ENCODE measurements around the gene EPM2AIP1. TPM values are rescaled to one million over a fixed set of nuclear protein-coding genes. Genes with fewer than 3 reads are reported as not detected.
A peak's percentile ranks its signal among the peaks of the same experiment; 100 is the strongest.
"Not testable (repeated sequence)": the region's sequence is repeated elsewhere in the genome, so short reads cannot be mapped to it uniquely, and the experiment has no call there.

EPM2AIP1 gene
- total RNA-seq, 1 donor from 2014 or later, result 18.4 TPM

DNA sequence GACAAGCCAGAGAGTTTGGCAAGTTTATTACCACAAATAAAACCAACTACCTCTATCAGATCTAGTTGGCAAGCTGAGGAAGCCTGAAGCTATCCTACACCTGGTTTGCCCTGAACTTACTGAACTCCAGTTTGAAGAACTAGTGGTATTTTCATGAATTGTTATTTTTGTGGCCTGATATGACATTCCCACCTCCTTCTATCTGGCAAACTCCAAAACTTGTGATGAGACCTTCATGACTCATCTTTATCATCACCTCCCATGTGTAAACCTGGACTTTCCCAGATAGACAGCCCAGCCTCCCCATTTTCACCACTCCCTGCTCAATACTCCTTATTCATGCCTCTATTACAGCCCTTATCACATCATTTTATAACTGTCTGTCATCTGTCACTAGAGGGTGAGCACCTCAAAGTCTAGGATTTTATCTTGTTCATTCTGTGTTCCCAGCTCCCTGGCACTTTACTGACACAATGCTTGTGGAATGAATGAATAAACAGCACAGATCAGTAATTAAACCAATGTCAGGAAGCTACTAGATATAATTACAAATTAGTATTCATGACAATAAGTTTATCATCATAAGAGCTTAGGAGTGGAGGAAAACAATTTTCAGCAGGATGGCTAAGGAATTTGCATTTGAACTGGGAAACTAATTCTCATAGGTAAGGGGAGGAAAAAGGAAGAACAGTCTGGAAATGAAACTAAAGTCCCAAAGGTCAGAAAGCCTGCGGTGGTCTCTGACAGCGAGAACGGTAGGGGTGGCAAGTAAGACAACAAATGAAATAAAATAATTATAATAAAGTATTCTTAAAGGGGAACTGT, 34.9 kb downstream of the EPM2AIP1 start:
- no peaks in the 10 kb centered on the region for H3K36me3 ChIP-seq
- intact Hi-C loops (cut with DNase I), result no loop called here
- no peaks in the 10 kb centered on the region for H3K9me3 ChIP-seq
- DNase-seq, result no peak
- H3K4me3 ChIP-seq, result no peak overlapping the region
- ATAC-seq, result peak in 1 of 2 donors; percentile 22
- no peaks in the 10 kb centered on the region for H3K27me3 ChIP-seq (ENCODE audit: low read depth)
- H3K4me1 ChIP-seq, result peaks cover 16% of the 10 kb centered on the region
- TF ChIP-seq, protein P1, sequence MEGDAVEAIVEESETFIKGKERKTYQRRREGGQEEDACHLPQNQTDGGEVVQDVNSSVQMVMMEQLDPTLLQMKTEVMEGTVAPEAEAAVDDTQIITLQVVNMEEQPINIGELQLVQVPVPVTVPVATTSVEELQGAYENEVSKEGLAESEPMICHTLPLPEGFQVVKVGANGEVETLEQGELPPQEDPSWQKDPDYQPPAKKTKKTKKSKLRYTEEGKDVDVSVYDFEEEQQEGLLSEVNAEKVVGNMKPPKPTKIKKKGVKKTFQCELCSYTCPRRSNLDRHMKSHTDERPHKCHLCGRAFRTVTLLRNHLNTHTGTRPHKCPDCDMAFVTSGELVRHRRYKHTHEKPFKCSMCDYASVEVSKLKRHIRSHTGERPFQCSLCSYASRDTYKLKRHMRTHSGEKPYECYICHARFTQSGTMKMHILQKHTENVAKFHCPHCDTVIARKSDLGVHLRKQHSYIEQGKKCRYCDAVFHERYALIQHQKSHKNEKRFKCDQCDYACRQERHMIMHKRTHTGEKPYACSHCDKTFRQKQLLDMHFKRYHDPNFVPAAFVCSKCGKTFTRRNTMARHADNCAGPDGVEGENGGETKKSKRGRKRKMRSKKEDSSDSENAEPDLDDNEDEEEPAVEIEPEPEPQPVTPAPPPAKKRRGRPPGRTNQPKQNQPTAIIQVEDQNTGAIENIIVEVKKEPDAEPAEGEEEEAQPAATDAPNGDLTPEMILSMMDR (IDR thresholded peaks at IDR 0.05), result no peak
- H3K27ac ChIP-seq, result no peak overlapping the region

DNA sequence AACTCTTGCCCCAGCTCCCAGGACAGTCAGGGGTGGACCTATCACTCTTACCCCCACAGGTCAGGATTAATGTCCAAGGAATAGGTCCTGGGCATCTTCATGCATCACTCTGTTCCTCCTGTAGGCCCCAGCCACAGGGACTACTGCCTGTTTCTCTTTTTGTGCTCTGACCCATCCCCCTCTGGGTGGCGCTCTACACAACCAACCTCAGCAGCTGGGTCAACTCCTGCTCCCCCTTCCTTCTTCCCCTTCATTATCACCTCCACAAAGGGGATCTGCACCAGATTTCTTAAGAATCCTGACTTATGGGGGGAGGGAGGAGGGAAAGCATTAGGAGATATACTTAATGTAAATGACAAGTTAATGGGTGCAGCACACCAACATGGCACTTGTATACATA, 35.9 kb downstream of the EPM2AIP1 start:
- intact Hi-C loops (cut with DNase I), result no loop called here
- TF ChIP-seq, protein P1 (IDR thresholded peaks at IDR 0.05), result no peak
- H3K4me1 ChIP-seq, result peaks cover 16% of the 10 kb centered on the region
- H3K27ac ChIP-seq, result no peak overlapping the region
- no peaks in the 10 kb centered on the region for H3K27me3 ChIP-seq (ENCODE audit: low read depth)
- H3K36me3 ChIP-seq, result no peaks in the 10 kb centered on the region
- ATAC-seq (no peak), DNase-seq (no peak)
- H3K9me3 ChIP-seq, result no peaks in the 10 kb centered on the region
- no peak overlapping the region for H3K4me3 ChIP-seq

DNA sequence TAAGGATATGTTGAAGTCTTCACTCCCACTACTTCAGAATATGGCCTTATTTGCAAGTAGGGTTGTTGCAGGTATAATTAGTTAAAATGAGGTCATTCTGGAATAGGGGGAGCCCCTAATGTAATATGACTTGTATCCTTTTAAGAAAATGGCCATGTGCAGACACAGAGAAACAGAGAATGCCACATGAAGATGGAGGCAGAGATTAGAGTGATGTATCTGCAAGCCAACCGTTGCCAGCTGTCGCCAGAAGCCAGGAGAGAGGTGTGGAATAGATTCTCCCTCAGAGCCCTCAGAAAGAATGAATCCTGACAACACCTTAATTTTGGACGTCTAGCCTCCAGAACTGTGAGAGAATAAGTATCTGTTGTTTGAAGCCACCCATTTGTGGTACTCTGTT, 36.8 kb downstream of the EPM2AIP1 start:
- Histone ChIP-seq H3K27me3 (ENCODE audit: low read depth) (no peaks in the 10 kb centered on the region), H3K36me3 (no peaks in the 10 kb centered on the region), H3K4me1 (peaks cover 16% of the 10 kb centered on the region), H3K27ac (no peak overlapping the region), H3K9me3 (no peaks in the 10 kb centered on the region), H3K4me3 (no peak overlapping the region)
- TF ChIP-seq, protein P1 (IDR thresholded peaks at IDR 0.05), result no peak
- DNase-seq, result no peak
- no peak for ATAC-seq
- intact Hi-C loops (cut with DNase I), result no loop called here

DNA sequence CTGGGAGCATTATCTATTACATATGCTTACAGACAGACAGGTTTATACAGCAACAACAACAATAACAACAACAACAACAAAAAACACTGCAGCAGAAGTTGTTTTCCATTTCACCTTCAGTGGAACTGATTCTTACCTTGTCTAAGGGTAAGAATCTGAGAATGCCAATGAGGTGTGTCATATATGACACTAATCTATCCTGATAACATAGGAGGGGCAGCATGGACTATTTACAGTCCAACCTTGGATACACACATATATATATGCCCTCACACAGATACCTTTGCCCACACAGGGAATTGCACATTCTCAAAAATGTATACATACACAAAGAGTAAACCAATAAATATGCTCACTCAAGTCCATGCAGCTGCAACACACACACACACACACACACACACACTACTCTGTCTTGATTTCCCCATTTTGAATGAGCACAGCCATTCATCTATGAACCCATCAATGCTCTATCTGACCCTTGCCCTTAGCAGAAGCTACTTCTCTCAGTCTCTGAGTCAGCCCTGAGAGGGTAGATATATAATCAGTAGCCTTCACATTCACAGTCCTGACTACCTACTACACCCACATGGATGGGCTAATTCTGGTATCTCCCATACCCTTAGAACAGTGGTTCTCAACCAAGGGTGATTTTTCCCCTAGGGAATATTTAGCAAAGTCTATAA, 38.3 kb downstream of the EPM2AIP1 start:
- TF ChIP-seq, protein P1 (IDR thresholded peaks at IDR 0.05), result no peak
- ATAC-seq, result no peak
- intact Hi-C loops (cut with DNase I), result no loop called here
- Histone ChIP-seq H3K27ac (no peak overlapping the region), H3K4me3 (no peak overlapping the region), H3K4me1 (peaks cover 16% of the 10 kb centered on the region), H3K27me3 (ENCODE audit: low read depth) (no peaks in the 10 kb centered on the region), H3K36me3 (no peaks in the 10 kb centered on the region), H3K9me3 (no peaks in the 10 kb centered on the region)
- no peak for DNase-seq

DNA sequence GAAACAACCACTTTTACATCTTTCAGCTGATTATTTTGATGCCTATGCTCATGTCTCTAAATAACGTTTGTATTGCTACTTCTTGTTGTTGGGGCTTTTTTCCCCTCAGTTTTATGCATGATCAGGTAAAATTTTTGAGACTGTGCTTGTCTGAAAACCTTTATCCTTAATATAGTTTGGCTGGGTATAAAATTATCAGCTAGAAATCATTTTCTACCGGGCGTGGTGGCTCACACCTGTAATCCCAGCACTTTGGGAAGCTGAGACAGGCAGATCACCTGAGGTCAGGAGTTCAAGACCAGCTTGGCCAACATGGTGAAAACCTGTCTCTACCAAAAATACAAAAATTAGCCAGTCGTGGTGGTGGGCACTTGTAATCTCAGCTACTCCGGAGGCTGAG, 45.1 kb downstream of the EPM2AIP1 start:
- H3K36me3 ChIP-seq; intact Hi-C loops (cut with DNase I); H3K4me3 ChIP-seq; H3K27me3 ChIP-seq (ENCODE audit: low read depth); ATAC-seq; H3K27ac ChIP-seq; DNase-seq: not testable (repeated sequence)
- H3K4me1 ChIP-seq, result peaks cover 10% of the 10 kb centered on the region
- peaks cover 11% of the 10 kb centered on the region for H3K9me3 ChIP-seq

Measured in lower lobe of right lung (tissue), 2 donors.